Loucy (cell line): Measurements from ENCODE around the gene BHLHE23.

Source experiments
- CTCF ChIP-seq: fragments of 200-600 bp; sonication (generic); conservative IDR thresholded peaks from 2 replicates; pipeline ENCODE4 v1.5.1; 2014; ENCODE audit warnings: mild to moderate bottlenecking, antibody characterized with exemption, low read length
- EZH2phosphoT487 ChIP-seq: fragments of 200-600 bp; IDR thresholded peaks from 2 replicates; pipeline ENCODE4 v1.6.1; 2018; ENCODE audit warnings: antibody characterized with exemption, mild to moderate bottlenecking, moderate library complexity, borderline replicate concordance

DNA sequence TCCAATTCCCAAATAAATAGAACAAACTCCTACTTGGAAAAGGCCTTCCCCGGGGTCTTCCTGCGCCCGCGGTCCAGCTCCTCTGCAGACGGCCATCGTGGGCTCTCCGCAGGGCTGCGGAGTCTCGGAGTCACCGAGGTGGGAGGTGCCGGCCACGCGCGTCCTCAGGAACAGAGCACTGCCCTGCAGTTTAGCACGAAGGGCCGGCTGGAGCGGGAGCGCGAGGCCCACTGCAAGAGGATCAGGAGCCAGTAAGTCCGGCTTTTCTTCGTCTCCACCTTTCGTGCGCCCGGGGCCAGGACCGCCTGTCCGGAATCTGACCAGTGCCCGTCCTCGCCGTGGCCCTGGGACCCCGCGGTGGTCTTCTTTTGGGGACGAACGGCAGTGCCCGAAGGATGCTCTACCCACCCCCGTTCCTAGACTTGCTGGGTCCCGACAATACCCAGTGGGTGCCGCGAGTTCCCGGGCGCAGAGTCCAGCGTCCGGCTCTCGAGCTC lies 1.4 kb downstream of the BHLHE23 start:
- TF ChIP-seq CTCF (no peak), EZH2phosphoT487 (no peak)
